Endodermal cell (in vitro differentiated cells): ENCODE measurements around the gene AFTPH. TPM values are rescaled to one million over a fixed set of nuclear protein-coding genes. Genes with fewer than 3 reads are reported as not detected.

Experiments used
- DNase-seq: peaks from one replicate; pipeline ENCODE4 v3.0.0-alpha.2; 2017
- H3K27ac ChIP-seq: 2 replicates; pipeline ENCODE4 v1.5.1; 2013; ENCODE audit warnings: mild to moderate bottlenecking, low read depth, low read length, moderate library complexity
- H3K27me3 ChIP-seq: 2 replicates; pipeline ENCODE4 v1.6.1; 2013; ENCODE audit warnings: mild to moderate bottlenecking, low read length, moderate library complexity; ENCODE audit not compliant: insufficient read depth, control insufficient read depth, poor library complexity, severe bottlenecking
- H3K36me3 ChIP-seq: 2 replicates; pipeline ENCODE4 v1.7.0; 2013; ENCODE audit warnings: mild to moderate bottlenecking, low read length, moderate library complexity; ENCODE audit not compliant: control insufficient read depth, insufficient read depth
- H3K4me1 ChIP-seq: one replicate; pipeline ENCODE4 v1.7.0; 2013; ENCODE audit warnings: low read length; ENCODE audit not compliant: control insufficient read depth, insufficient read depth
- H3K4me3 ChIP-seq: 2 replicates; pipeline ENCODE4 v1.5.1; 2013; ENCODE audit warnings: mild to moderate bottlenecking, low read length, moderate library complexity
- H3K9ac ChIP-seq: 2 replicates; pipeline ENCODE4 v1.6.1; 2013; ENCODE audit warnings: mild to moderate bottlenecking, low read length, moderate library complexity; ENCODE audit not compliant: poor library complexity, severe bottlenecking; ENCODE audit errors: extremely low read depth
- H3K9me3 ChIP-seq: 2 replicates; pipeline ENCODE4 v1.6.1; 2013; ENCODE audit warnings: mild to moderate bottlenecking, low read length, moderate library complexity; ENCODE audit not compliant: control insufficient read depth
- H3K27ac Mint-ChIP-seq: 2 replicates; pipeline ENCODE4 v1.8.0; 2020; ENCODE audit warnings: mixed read lengths
- H3K27me3 Mint-ChIP-seq: 2 replicates; pipeline ENCODE4 v1.8.0; 2021; ENCODE audit warnings: mild to moderate bottlenecking, mixed read lengths; ENCODE audit not compliant: insufficient read depth
- H3K36me3 Mint-ChIP-seq: 2 replicates; pipeline ENCODE4 v1.8.0; 2020; ENCODE audit warnings: low read depth, mixed read lengths
- H3K4me1 Mint-ChIP-seq: 2 replicates; pipeline ENCODE4 v1.8.0; 2020; ENCODE audit warnings: mixed read lengths
- H3K4me3 Mint-ChIP-seq: 2 replicates; pipeline ENCODE4 v1.8.0; 2020; ENCODE audit warnings: mild to moderate bottlenecking, moderate library complexity, mixed read lengths
- H3K9me3 Mint-ChIP-seq: 2 replicates; pipeline ENCODE4 v1.8.0; 2020; ENCODE audit warnings: mild to moderate bottlenecking, mixed read lengths
- CTCF ChIP-seq: fragments of 200-600 bp; sonication (generic); conservative IDR thresholded peaks from 2 replicates; pipeline ENCODE4 v1.5.0; 2021; ENCODE audit warnings: antibody characterized with exemption, mild to moderate bottlenecking
- WGBS, 2 experiments: methylation state at CpG; one replicate each; pipeline versions ENCODE4 v1.1.5 to v1.1.7; 2013; ENCODE audit warnings: missing lambda C conversion rate in 2 of 2, mixed read lengths in 1 of 2; ENCODE audit not compliant: insufficient coverage in 1 of 2, insufficient read length in 1 of 2; 5-methylcytosine and 5-hydroxymethylcytosine counted together
- total RNA-seq, 2 donors: library from RNA; stranded (reverse); fragmentation: NEBNext Ultra II Directional in 1 of 2; extraction: Animal tissue kit (Norgen Biotek cat#: 25700) in 1 of 2; gene quantifications; 2 replicates in 1 of 2; 3 replicates in 1 of 2; pipeline ENCODE4 v1.2.1, GENCODE V29; 2021

AFTPH gene
- total RNA-seq, 2 donors from 2014 or later: 13.7 to 21.5 TPM

- Mint-ChIP-seq H3K9me3 (no peaks in the 10 kb centered on the region), H3K27me3 (no peaks in the 10 kb centered on the region)
- WGBS, 2 experiments: 95% methylated on average over 1 of the region's 1 CpG; no CpG with 5 or more reads in 1 of the 2 experiments
Observed at GRCh38 chr2:64535024-64535423, 10.9 kb downstream of the AFTPH start.

GRCh38 chr2:64537991-64538390, 13.9 kb downstream of the AFTPH start:
- Histone ChIP-seq H3K27ac (no peak overlapping the region), H3K4me1 (no peaks in the 10 kb centered on the region), H3K4me3 (no peak overlapping the region), H3K36me3 (no peaks in the 10 kb centered on the region), H3K27me3 (no peaks in the 10 kb centered on the region), H3K9me3 (no peaks in the 10 kb centered on the region), H3K9ac (no peak overlapping the region)
- Mint-ChIP-seq H3K4me3 (no peak overlapping the region), H3K9me3 (no peaks in the 10 kb centered on the region), H3K4me1 (peaks cover 10% of the 10 kb centered on the region), H3K27me3 (no peaks in the 10 kb centered on the region), H3K27ac (no peak overlapping the region), H3K36me3 (no peaks in the 10 kb centered on the region)
- no peak for DNase-seq
- TF ChIP-seq CTCF: no peak
- WGBS, 2 experiments: 89 to 91% methylated on average over 1 to 2 of the region's 2 CpGs

More at GRCh38 chr2:64535024-64535423, 10.9 kb downstream of the AFTPH start:
- H3K27me3 ChIP-seq: no peaks in the 10 kb centered on the region
- no peak overlapping the region for H3K9ac ChIP-seq
- H3K9me3 ChIP-seq: no peaks in the 10 kb centered on the region
- H3K36me3 Mint-ChIP-seq: no peaks in the 10 kb centered on the region
- no peaks in the 10 kb centered on the region for H3K4me1 ChIP-seq
- no peaks in the 10 kb centered on the region for H3K36me3 ChIP-seq
- DNase-seq: no peak
- no peak for TF ChIP-seq CTCF
- H3K27ac ChIP-seq: no peak overlapping the region
- no peak overlapping the region for H3K4me3 Mint-ChIP-seq
- H3K27ac Mint-ChIP-seq: no peak overlapping the region
- H3K4me1 Mint-ChIP-seq: peaks cover 10% of the 10 kb centered on the region
- no peak overlapping the region for H3K4me3 ChIP-seq

GRCh38 chr2:64538764-64539433, 14.8 kb downstream of the AFTPH start:
- Mint-ChIP-seq H3K9me3 (no peaks in the 10 kb centered on the region), H3K4me1 (peaks cover 10% of the 10 kb centered on the region), H3K27me3 (no peaks in the 10 kb centered on the region), H3K36me3 (no peaks in the 10 kb centered on the region), H3K4me3 (no peak overlapping the region), H3K27ac (peak overlapping the region; percentile 16)
- 80 to 81% methylated on average over 2 to 3 of the region's 3 CpGs for WGBS, 2 experiments
- Histone ChIP-seq H3K36me3 (no peaks in the 10 kb centered on the region), H3K27me3 (no peaks in the 10 kb centered on the region), H3K27ac (no peak overlapping the region), H3K4me3 (no peak overlapping the region), H3K4me1 (no peaks in the 10 kb centered on the region), H3K9ac (no peak overlapping the region), H3K9me3 (no peaks in the 10 kb centered on the region)
- no peak for TF ChIP-seq CTCF
- no peak for DNase-seq
